K562 (cell line): ENCODE measurements around the gene LAGE3. TPM values are rescaled to one million over a fixed set of nuclear protein-coding genes. Genes with fewer than 3 reads are reported as not detected.

Experiments used
- ARID1B ChIP-seq: fragments of 450-650 bp; IDR thresholded peaks from 2 replicates; pipeline ENCODE4 v1.6.1; 2016; ENCODE audit warnings: antibody characterized with exemption, mild to moderate bottlenecking, inconsistent platforms
- ATF3 ChIP-seq, 2 experiments: fragments of 450-650 bp in 1 of 2; sonication (generic) in 1 of 2; formaldehyde crosslinking in 1 of 2; IDR thresholded peaks in 1 of 2; conservative IDR thresholded peaks in 1 of 2; 2 replicates each; pipeline versions ENCODE4 v1.6.1 to v1.8.1; 2016 to 2023; ENCODE audit warnings: mild to moderate bottlenecking in 2 of 2, moderate library complexity in 2 of 2, inconsistent platforms in 1 of 2, missing genetic modification reagents in 1 of 2
- BRD9 ChIP-seq: fragments of 450-650 bp; IDR thresholded peaks from 2 replicates; pipeline ENCODE4 v1.6.1; 2018; ENCODE audit warnings: low read depth; ENCODE audit not compliant: partially characterized antibody
- CEBPG ChIP-seq, 3 experiments: fragments of 200-800 bp in 1 of 3; sonication (Bioruptor generic) in 1 of 3; sonication (generic) in 1 of 3; formaldehyde crosslinking in 1 of 3; IDR thresholded peaks in 2 of 3; conservative IDR thresholded peaks in 1 of 3; 2 replicates each; pipeline versions ENCODE4 v1.6.1 to v1.8.0; 2016 to 2022; ENCODE audit warnings: missing compliant biosample characterization in 2 of 3, missing genetic modification characterization in 2 of 3, mild to moderate bottlenecking in 1 of 3, missing genetic modification reagents in 1 of 3
- EZH2 ChIP-seq: IDR thresholded peaks from 2 replicates; pipeline ENCODE4 v1.6.1; 2012; ENCODE audit warnings: low read depth, mild to moderate bottlenecking, inconsistent platforms, low read length, borderline replicate concordance
- FIP1L1 ChIP-seq: fragments of 200-400 bp; formaldehyde crosslinking; IDR thresholded peaks from 2 replicates; pipeline ENCODE4 v1.6.1; 2018; ENCODE audit warnings: mild to moderate bottlenecking, low read depth, low read length; ENCODE audit not compliant: poor library complexity, severe bottlenecking
- FOXA1 ChIP-seq: fragments of 450-650 bp; IDR thresholded peaks from 2 replicates; pipeline ENCODE4 v1.6.1; 2016; ENCODE audit warnings: mild to moderate bottlenecking, borderline replicate concordance
- GABPB2 ChIP-seq: fragments of 250-450 bp; sonication (Bioruptor Pico); conservative IDR thresholded peaks from 2 replicates; pipeline ENCODE4 v1.5.1; 2021; ENCODE audit warnings: mild to moderate bottlenecking
- GTF2E2 ChIP-seq: fragments of 200-800 bp; sonication (Bioruptor generic); IDR thresholded peaks from 2 replicates; pipeline ENCODE4 v1.6.1; 2016; ENCODE audit warnings: missing genetic modification characterization, missing compliant biosample characterization
- HDGF ChIP-seq: fragments of 450-650 bp; IDR thresholded peaks from 2 replicates; pipeline ENCODE4 v1.6.1; 2016
- HEY1 ChIP-seq: fragments of 250-450 bp; sonication (Bioruptor Pico); IDR thresholded peaks from 2 replicates; pipeline ENCODE4 v1.5.0; 2020; ENCODE audit warnings: mild to moderate bottlenecking, moderate library complexity, borderline replicate concordance
- MEF2D ChIP-seq: conservative IDR thresholded peaks from 2 replicates; pipeline ENCODE4 v1.6.1; 2016; ENCODE audit warnings: low read depth, missing genetic modification characterization, missing compliant biosample characterization
- PHTF2 ChIP-seq: fragments of 250-450 bp; sonication (Bioruptor Pico); IDR thresholded peaks from 2 replicates; pipeline ENCODE4 v1.5.0; 2021; ENCODE audit warnings: mild to moderate bottlenecking
- POLR2A ChIP-seq: fragments of 450-650 bp; conservative IDR thresholded peaks from 2 replicates; pipeline ENCODE4 v1.6.1; 2016
- RBM15 ChIP-seq: fragments of 200-400 bp; formaldehyde crosslinking; IDR thresholded peaks from 2 replicates; pipeline ENCODE4 v1.6.1; 2018; ENCODE audit warnings: mild to moderate bottlenecking, low read length, moderate library complexity; ENCODE audit not compliant: insufficient read depth
- SAP30 ChIP-seq: fragments of 200-600 bp; sonication (generic); IDR thresholded peaks from 2 replicates; pipeline ENCODE4 v1.6.1; 2012; ENCODE audit warnings: borderline replicate concordance, low read depth, mild to moderate bottlenecking, moderate library complexity, low read length, control low read depth, inconsistent platforms; ENCODE audit not compliant: insufficient read depth, poor library complexity, severe bottlenecking
- SP1 ChIP-seq: sonication (generic); formaldehyde crosslinking; IDR thresholded peaks from 2 replicates; pipeline ENCODE4 v1.8.1; 2022; ENCODE audit warnings: mild to moderate bottlenecking, missing genetic modification reagents
- SRF ChIP-seq, 2 experiments: fragments of 250-450, 450-650 bp in 1 of 2; sonication (Bioruptor Pico) in 1 of 2; sonication (generic) in 1 of 2; formaldehyde crosslinking; IDR thresholded peaks; 2 replicates each; pipeline versions ENCODE4 v1.5.0 to v1.5.1; 2020 to 2022; ENCODE audit warnings: mild to moderate bottlenecking in 1 of 2, missing genetic modification reagents in 1 of 2
- TCF15 ChIP-seq: fragments of 250-450 bp; sonication (Bioruptor Pico); IDR thresholded peaks from 2 replicates; pipeline ENCODE4 v1.8.0; 2022; ENCODE audit warnings: moderate library complexity, mild to moderate bottlenecking, inconsistent platforms
- ZBTB7A ChIP-seq: IDR thresholded peaks from 2 replicates; pipeline ENCODE4 v1.6.1; 2011; ENCODE audit warnings: low read depth, mild to moderate bottlenecking, low read length, moderate library complexity, borderline replicate concordance; ENCODE audit not compliant: control insufficient read depth
- ZKSCAN8 ChIP-seq: fragments of 200-800 bp; sonication (Bioruptor generic); IDR thresholded peaks from 2 replicates; pipeline ENCODE4 v1.6.1; 2016; ENCODE audit warnings: missing genetic modification characterization, missing compliant biosample characterization
- ZNF512 ChIP-seq: IDR thresholded peaks from 2 replicates; pipeline ENCODE4 v1.6.1; 2016; ENCODE audit warnings: missing genetic modification characterization, missing compliant biosample characterization
- polyA plus RNA-seq, 8 experiments: library from polyadenylated mRNA; depleted of rRNA in 4 of 8; stranded (reverse) in 5 of 8; unstranded in 3 of 8; fragments of >200 nt; fragmentation: Nextera tagmentation in 2 of 8; fragmentation: Illumina TruSeq in 1 of 8; extraction: Ambion mirVana in 2 of 8; extraction: Trizol in 1 of 8; gene quantifications; 2 replicates each; pipeline versions ENCODE4 v1.2.1 to v1.2.3, GENCODE V29; 2011 to 2014; ENCODE audit warnings: inconsistent platforms in 1 of 8, missing spikeins in 1 of 8
- total RNA-seq, 7 experiments: library from RNA; depleted of rRNA in 6 of 7; stranded (reverse); fragments of >200 nt in 6 of 7; fragmentation: Illumina TruSeq in 2 of 7; extraction: Trizol in 2 of 7; gene quantifications; 2 replicates each; pipeline versions ENCODE4 v1.2.1 to v1.2.3, GENCODE V29; 2011 to 2021; ENCODE audit warnings: low replicate concordance in 1 of 7

The LAGE3 gene
- total and polyA plus RNA-seq, 9 of the 15 experiments (the other 6 are each of a cell fraction or from before 2014, with no cell fraction given): 28.2 to 125 (median 35.8) TPM

GRCh38 chrX:154484255-154485149 lies 5.4 kb upstream of the LAGE3 start (continued):
- TF ChIP-seq FOXA1: no peak
- TF ChIP-seq ARID1B: peak; percentile 71
- peak in 1 of 2 experiments; percentile 80; a peak in 1 of 4 replicates for TF ChIP-seq SRF (CRISPR knock-in tag; IDR thresholded peaks at IDR 0.05)
- no peak for TF ChIP-seq EZH2
- TF ChIP-seq HDGF: no peak
- TF ChIP-seq PHTF2 (CRISPR knock-in tag): no peak
- no peak for TF ChIP-seq HEY1 (CRISPR knock-in tag)
- 0 out of 2 replicates have a peak, but pooled peaks have one; percentile 21 for TF ChIP-seq ZKSCAN8 (CRISPR knock-in tag)
- TF ChIP-seq RBM15: no peak
- TF ChIP-seq CEBPG (CRISPR knock-in tag; IDR thresholded peaks at IDR 0.05): no peak
- no peak for TF ChIP-seq CEBPG (tag; conservative IDR thresholded peaks at IDR 0.05 in 1 of 2, IDR thresholded peaks at IDR 0.05 in 1 of 2)
- no peak; the same call in 1 of the 2 replicates for TF ChIP-seq ZBTB7A
- no peak for TF ChIP-seq SAP30
- peak; percentile 83 for TF ChIP-seq ATF3 (IDR thresholded peaks at IDR 0.05)
- no peak for TF ChIP-seq ATF3 (CRISPR knock-in tag; conservative IDR thresholded peaks at IDR 0.05)
- TF ChIP-seq GABPB2: no peak
- no peak for TF ChIP-seq TCF15 (CRISPR knock-in tag)
- no peak for TF ChIP-seq MEF2D
- TF ChIP-seq GTF2E2 (tag): no peak
- peak; percentile 71 for TF ChIP-seq POLR2A
- TF ChIP-seq SP1: peak; percentile 57; the same call in 1 of the 2 replicates
- no peak for TF ChIP-seq FIP1L1
- TF ChIP-seq BRD9: no peak
- TF ChIP-seq ZNF512 (tag): no peak
